Adrenal gland (tissue), 12 donors: ENCODE data around the gene ZFHX3. TPM values are rescaled to one million over a fixed set of nuclear protein-coding genes. Genes with fewer than 3 reads are reported as not detected.
A peak's percentile ranks its signal among the peaks of the same experiment; 100 is the strongest.

Experiments
- DNase-seq, 7 donors: peaks; one replicate each; pipeline ENCODE4 v3.0.0-alpha.2; 2019 to 2020
- H3K27ac ChIP-seq, 5 donors: fragments of 200-600 bp; sonication (generic) in 4 of 5; 1 replicate in 3 of 5; 2 replicates in 2 of 5; pipeline versions ENCODE4 v1.5.1 to v1.8.0; 2016 to 2020; ENCODE audit warnings: mild to moderate bottlenecking in 1 of 5
- H3K27me3 ChIP-seq: fragments of 200-600 bp; 2 replicates; pipeline ENCODE4 v1.8.0; 2021
- H3K36me3 ChIP-seq, 2 donors: fragments of 200-600 bp; replicated peaks in 1 of 2; 1 replicate in 1 of 2; 2 replicates in 1 of 2; pipeline versions ENCODE4 v1.5.1 to v1.8.0; 2018 to 2022
- H3K4me1 ChIP-seq, 2 donors: fragments of 200-600 bp; replicated peaks in 1 of 2; 1 replicate in 1 of 2; 2 replicates in 1 of 2; pipeline versions ENCODE4 v1.5.1 to v1.8.0; 2018 to 2021
- H3K4me3 ChIP-seq, 4 donors: fragments of 200-600 bp; sonication (generic) in 3 of 4; one replicate each; pipeline ENCODE4 v1.5.1; 2016 to 2018
- H3K9me3 ChIP-seq, 3 donors: fragments of 200-600 bp; sonication (generic) in 1 of 3; replicated peaks in 1 of 3; 1 replicate in 2 of 3; 2 replicates in 1 of 3; pipeline versions ENCODE4 v1.5.1 to v1.8.0; 2016 to 2021
- CTCF ChIP-seq, 6 experiments: fragments of 450-650 bp in 4 of 6; fragments of 200-600 bp in 2 of 6; sonication (generic) in 1 of 6; IDR thresholded peaks; 1 replicate in 5 of 6; 2 replicates in 1 of 6; pipeline versions ENCODE4 v1.5.1 to v1.8.0; 2016 to 2021; ENCODE audit warnings: antibody characterized with exemption in 6 of 6, mild to moderate bottlenecking in 2 of 6, moderate library complexity in 1 of 6
- POLR2A ChIP-seq, 2 donors: fragments of 450-650 bp; IDR thresholded peaks; one replicate each; pipeline ENCODE4 v1.6.1; 2017; ENCODE audit warnings: antibody characterized with exemption in 2 of 2, mild to moderate bottlenecking in 2 of 2, moderate library complexity in 1 of 2
- WGBS, 4 donors: extraction: QIAGEN DNeasy Blood & Tissue Kit in 2 of 4; methylation state at CpG; one replicate each; pipeline versions ENCODE4 v1.1.5 to v1.1.7; 2013 to 2017; 5-methylcytosine and 5-hydroxymethylcytosine counted together
- intact Hi-C, 2 donors: fragments of 100-400 bp; cut with DNase I; formaldehyde crosslinking; loops; one replicate each; pipeline versions ENCODE4 v1.14.1 to v1.15.0; 2022 to 2023
- polyA plus RNA-seq, 3 donors: library from polyadenylated mRNA; stranded (reverse); fragments of 200-250 nt in 2 of 3; fragments of 350-450 nt in 1 of 3; fragmentation: Illumina TruSeq in 1 of 3; extraction: RNeasy Lipid Tissue Mini Kit (QIAGEN cat#74804) in 1 of 3; gene quantifications; one replicate each; pipeline ENCODE4 v1.2.3, GENCODE V29; 2013 to 2014
- total RNA-seq, 9 donors: library from RNA; depleted of rRNA in 4 of 9; stranded (reverse); fragments of >200 nt in 4 of 9; fragments of 120-200 nt in 1 of 9; fragmentation: NEBNext Ultra II Directional in 1 of 9; extraction: Animal tissue kit (Norgen Biotek cat#: 25700) in 1 of 9; gene quantifications; one replicate each; pipeline versions ENCODE4 v1.1.0 to v1.2.4, GENCODE V29; 2013 to 2023
- donor health status: healthy with polysubstance abuse.
- donor health status: Bipolar disorder and iron deficiency.
- donor health status: DM: yes; HTN: yes; CAD: no.
- donor health status: DM: no; HTN: no; CAD: no.
- donor health status: DM: no; HTN: no; CAD: no.
- donor health status: DM: yes; HTN: yes; CAD: no.

The ZFHX3 gene
- total and polyA plus RNA-seq, 12 donors, result 2.4 to 31.6 (median 19.3) TPM

- Histone ChIP-seq H3K27me3 (no peaks in the 10 kb centered on the region), H3K4me1 (peaks cover 5 to 51% of the 10 kb centered on the region in 2 donors), H3K9me3 (no peaks in the 10 kb centered on the region), H3K4me3 (no peak overlapping the region), H3K36me3 (no peaks in the 10 kb centered on the region), H3K27ac (no peak overlapping the region)
- no peak for DNase-seq
- TF ChIP-seq POLR2A (IDR thresholded peaks at IDR 0.05), result no peak
- no peak for TF ChIP-seq CTCF (IDR thresholded peaks at IDR 0.05)
- intact Hi-C loops, result no loop called here
- 93 to 97% (median 96%) methylated on average over 15 to 17 of the region's 17 CpGs for WGBS, 4 donors
Measured at GRCh38 chr16:72976438-72977064, 71.4 kb downstream of the ZFHX3 start.

GRCh38 chr16:72975809-72976437 lies 72.0 kb downstream of the ZFHX3 start:
- DNase-seq, result no peak
- no peaks in the 10 kb centered on the region for H3K9me3 ChIP-seq
- 61 to 81% (median 70%) methylated on average over 5 of the region's 5 CpGs for WGBS, 4 donors
- H3K36me3 ChIP-seq, result no peaks in the 10 kb centered on the region
- H3K4me1 ChIP-seq, result peaks cover 4 to 45% of the 10 kb centered on the region in 2 donors
- TF ChIP-seq POLR2A (IDR thresholded peaks at IDR 0.05) (no peak), CTCF (IDR thresholded peaks at IDR 0.05) (no peak)
- intact Hi-C loops, result no loop called here
- H3K4me3 ChIP-seq, result no peak overlapping the region
- H3K27ac ChIP-seq, result no peak overlapping the region
- H3K27me3 ChIP-seq, result no peaks in the 10 kb centered on the region

GRCh38 chr16:72974142-72974769 lies 73.7 kb downstream of the ZFHX3 start:
- H3K4me1 ChIP-seq, result peaks cover 0 to 45% of the 10 kb centered on the region in 2 donors
- WGBS, 4 donors, result 51 to 69% (median 52%) methylated on average over 11 to 13 of the region's 13 CpGs

More at GRCh38 chr16:72974142-72974769, 73.7 kb downstream of the ZFHX3 start:
- no peaks in the 10 kb centered on the region for H3K9me3 ChIP-seq
- peak overlapping the region in 2 of 5 donors; percentile 21 to 32 for H3K27ac ChIP-seq
- no peaks in the 10 kb centered on the region for H3K36me3 ChIP-seq
- no peak overlapping the region for H3K4me3 ChIP-seq
- H3K27me3 ChIP-seq, result no peaks in the 10 kb centered on the region
- DNase-seq, result peak in 5 of 7 donors; percentile 33 to 66 (median 52)
- no peak for TF ChIP-seq POLR2A (IDR thresholded peaks at IDR 0.05)
- no peak for TF ChIP-seq CTCF (IDR thresholded peaks at IDR 0.05)
- intact Hi-C loops, result no loop called here
